Measurements from ENCODE around the gene USP25.

The USP25 gene

DNA sequence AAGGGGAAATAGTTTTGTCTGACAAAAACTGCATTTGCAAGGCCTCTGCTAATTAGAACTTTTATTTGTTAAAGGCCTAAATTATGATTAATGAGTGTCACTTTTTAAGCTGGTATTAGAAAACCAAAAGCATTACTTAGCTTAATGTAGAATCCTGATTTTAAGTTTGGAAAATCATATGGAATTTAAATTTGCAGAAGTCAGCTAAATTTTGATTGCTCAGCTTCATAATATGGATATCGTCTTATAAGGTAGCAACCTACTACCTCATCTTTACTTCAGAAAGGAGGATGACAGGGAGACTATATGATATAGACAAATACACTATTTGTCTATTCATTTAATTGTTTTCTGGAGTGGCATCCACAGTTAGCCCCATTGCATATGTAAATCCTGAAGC, 114.0 kb downstream of the USP25 start:
- Histone ChIP-seq H4K20me1 (ENCODE audit: insufficient read depth, low read length) (no peaks in the 10 kb centered on the region), H3K36me3 (replicated peaks; ENCODE audit: low read depth, low read length) (no peaks in the 10 kb centered on the region), H3K4me2 (ENCODE audit: low read length) (no peak overlapping the region), H3K4me3 (ENCODE audit: low read length) (no peak overlapping the region), H3K27me3 (ENCODE audit: low read depth, low read length) (no peaks in the 10 kb centered on the region), H3K4me1 (ENCODE audit: low read length) (no peaks in the 10 kb centered on the region), H3K27ac (ENCODE audit: low read length) (no peak overlapping the region), H3K9ac (ENCODE audit: low read length) (no peak overlapping the region), H3K79me2 (ENCODE audit: low read length) (no peaks in the 10 kb centered on the region), H3K9me3 (ENCODE audit: insufficient read depth, low read length) (no peaks in the 10 kb centered on the region), H2AFZ (ENCODE audit: low read depth, low read length) (no peak overlapping the region)
- TF ChIP-seq, protein P1, sequence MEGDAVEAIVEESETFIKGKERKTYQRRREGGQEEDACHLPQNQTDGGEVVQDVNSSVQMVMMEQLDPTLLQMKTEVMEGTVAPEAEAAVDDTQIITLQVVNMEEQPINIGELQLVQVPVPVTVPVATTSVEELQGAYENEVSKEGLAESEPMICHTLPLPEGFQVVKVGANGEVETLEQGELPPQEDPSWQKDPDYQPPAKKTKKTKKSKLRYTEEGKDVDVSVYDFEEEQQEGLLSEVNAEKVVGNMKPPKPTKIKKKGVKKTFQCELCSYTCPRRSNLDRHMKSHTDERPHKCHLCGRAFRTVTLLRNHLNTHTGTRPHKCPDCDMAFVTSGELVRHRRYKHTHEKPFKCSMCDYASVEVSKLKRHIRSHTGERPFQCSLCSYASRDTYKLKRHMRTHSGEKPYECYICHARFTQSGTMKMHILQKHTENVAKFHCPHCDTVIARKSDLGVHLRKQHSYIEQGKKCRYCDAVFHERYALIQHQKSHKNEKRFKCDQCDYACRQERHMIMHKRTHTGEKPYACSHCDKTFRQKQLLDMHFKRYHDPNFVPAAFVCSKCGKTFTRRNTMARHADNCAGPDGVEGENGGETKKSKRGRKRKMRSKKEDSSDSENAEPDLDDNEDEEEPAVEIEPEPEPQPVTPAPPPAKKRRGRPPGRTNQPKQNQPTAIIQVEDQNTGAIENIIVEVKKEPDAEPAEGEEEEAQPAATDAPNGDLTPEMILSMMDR (IDR thresholded peaks at IDR 0.05; ENCODE audit: low read depth, low read length), result no peak
- TF ChIP-seq EZH2phosphoT487 (IDR thresholded peaks at IDR 0.05; ENCODE audit: low read depth), result no peak

DNA sequence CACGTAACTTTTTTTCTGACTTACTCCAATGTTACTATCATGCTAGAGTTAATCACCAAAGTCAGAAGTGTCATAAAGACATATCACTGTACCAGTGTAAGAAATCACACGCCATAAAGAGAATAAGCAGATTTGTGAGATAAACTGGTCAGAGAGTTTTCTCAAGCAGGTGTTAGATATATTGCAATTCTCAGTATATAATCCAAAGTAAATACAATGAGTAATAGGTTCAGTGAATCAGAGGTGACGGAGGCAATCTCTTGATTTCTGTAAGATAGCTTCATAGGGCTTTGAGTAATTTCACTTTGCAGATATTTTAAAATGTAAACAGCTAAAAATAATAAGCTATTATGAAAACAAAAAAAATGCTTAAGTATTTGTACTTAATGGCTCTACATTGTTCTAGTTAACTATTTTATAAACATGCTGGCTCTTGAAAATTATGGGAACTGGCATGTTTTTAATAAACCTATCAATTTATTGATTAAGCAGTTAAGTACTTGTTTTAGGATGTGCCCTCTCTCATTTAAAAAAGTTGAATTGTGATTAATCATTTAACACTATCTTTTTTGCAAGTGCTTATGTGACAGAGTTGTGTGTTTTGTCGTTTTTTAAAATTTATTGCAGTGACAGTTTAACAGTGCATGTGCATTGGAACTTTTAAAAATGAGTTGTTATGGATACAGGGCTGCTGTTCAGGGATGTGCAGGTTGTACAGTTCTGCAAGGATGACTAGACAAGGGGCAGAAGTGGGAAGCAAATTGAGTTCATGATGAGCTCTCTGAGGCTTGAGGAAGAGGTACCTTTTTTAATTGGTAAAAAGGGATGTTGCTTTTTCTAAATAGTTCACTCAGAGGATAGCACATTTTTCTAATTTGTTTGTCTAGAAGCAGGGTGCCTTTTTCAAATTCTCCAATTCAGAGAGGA, 119.1 kb downstream of the USP25 start:
- no peaks in the 10 kb centered on the region for H4K20me1 ChIP-seq (ENCODE audit: insufficient read depth, low read length)
- no peaks in the 10 kb centered on the region for H3K79me2 ChIP-seq (ENCODE audit: low read length)
- H3K4me2 ChIP-seq (ENCODE audit: low read length), result no peak overlapping the region
- H2AFZ ChIP-seq (ENCODE audit: low read depth, low read length), result no peak overlapping the region
- H3K27ac ChIP-seq (ENCODE audit: low read length), result no peak overlapping the region
- H3K9me3 ChIP-seq (ENCODE audit: insufficient read depth, low read length), result no peaks in the 10 kb centered on the region
- H3K4me3 ChIP-seq (ENCODE audit: low read length), result no peak overlapping the region
- H3K36me3 ChIP-seq (replicated peaks; ENCODE audit: low read depth, low read length), result no peaks in the 10 kb centered on the region
- H3K27me3 ChIP-seq (ENCODE audit: low read depth, low read length), result no peaks in the 10 kb centered on the region
- H3K4me1 ChIP-seq (ENCODE audit: low read length), result no peaks in the 10 kb centered on the region
- TF ChIP-seq, protein P1 (IDR thresholded peaks at IDR 0.05; ENCODE audit: low read depth, low read length), result no peak
- TF ChIP-seq EZH2phosphoT487 (IDR thresholded peaks at IDR 0.05; ENCODE audit: low read depth), result no peak
- no peak overlapping the region for H3K9ac ChIP-seq (ENCODE audit: low read length)

DNA sequence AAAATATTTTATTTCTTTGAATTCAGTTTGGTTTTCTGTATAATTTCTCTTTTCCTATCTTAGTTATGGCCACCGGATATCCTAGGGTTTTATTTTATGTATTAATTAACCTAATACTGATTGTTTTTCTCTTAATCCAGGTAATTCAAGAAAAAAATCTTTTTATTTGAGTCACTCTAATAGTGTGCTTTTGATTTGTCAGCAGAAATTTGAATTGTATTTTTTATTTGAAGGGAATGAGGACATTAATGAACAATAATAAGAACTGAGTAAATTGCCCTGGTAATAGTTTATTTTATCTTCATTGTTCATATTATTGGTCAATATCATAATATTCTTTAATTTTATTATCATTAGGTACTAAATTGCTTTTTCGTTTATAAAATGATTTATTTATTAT, 120.1 kb downstream of the USP25 start:
- H3K4me1 ChIP-seq (ENCODE audit: low read length), result no peaks in the 10 kb centered on the region
- no peaks in the 10 kb centered on the region for H3K79me2 ChIP-seq (ENCODE audit: low read length)
- no peak overlapping the region for H3K27ac ChIP-seq (ENCODE audit: low read length)
- no peaks in the 10 kb centered on the region for H3K9me3 ChIP-seq (ENCODE audit: insufficient read depth, low read length)
- H3K27me3 ChIP-seq (ENCODE audit: low read depth, low read length), result no peaks in the 10 kb centered on the region
- TF ChIP-seq EZH2phosphoT487 (IDR thresholded peaks at IDR 0.05; ENCODE audit: low read depth), result no peak
- TF ChIP-seq, protein P1 (IDR thresholded peaks at IDR 0.05; ENCODE audit: low read depth, low read length), result no peak
- no peak overlapping the region for H3K9ac ChIP-seq (ENCODE audit: low read length)
- no peaks in the 10 kb centered on the region for H4K20me1 ChIP-seq (ENCODE audit: insufficient read depth, low read length)
- no peaks in the 10 kb centered on the region for H3K36me3 ChIP-seq (replicated peaks; ENCODE audit: low read depth, low read length)
- H3K4me3 ChIP-seq (ENCODE audit: low read length), result no peak overlapping the region
- H2AFZ ChIP-seq (ENCODE audit: low read depth, low read length), result no peak overlapping the region
- H3K4me2 ChIP-seq (ENCODE audit: low read length), result no peak overlapping the region

DNA sequence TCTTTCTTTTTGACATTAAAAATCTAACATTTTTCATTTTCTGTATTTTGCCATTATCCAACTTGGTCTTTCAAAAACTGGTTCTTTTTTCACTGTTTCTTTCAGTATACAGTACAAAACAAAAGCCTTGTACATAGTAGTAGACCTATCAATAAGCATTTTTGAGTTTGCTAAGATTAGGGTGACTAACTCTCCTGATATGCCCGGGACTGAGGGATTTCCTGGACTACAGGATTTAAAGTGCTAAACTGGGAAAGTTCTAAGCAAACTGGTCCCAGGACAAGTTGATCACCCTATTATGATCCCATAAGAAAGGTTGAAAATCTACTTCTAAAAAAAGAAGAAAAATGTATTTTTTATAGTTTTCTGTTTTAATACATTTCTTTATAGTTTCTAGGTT, 120.9 kb downstream of the USP25 start:
- TF ChIP-seq, protein P1 (IDR thresholded peaks at IDR 0.05; ENCODE audit: low read depth, low read length), result no peak
- no peak for TF ChIP-seq EZH2phosphoT487 (IDR thresholded peaks at IDR 0.05; ENCODE audit: low read depth)
- Histone ChIP-seq H2AFZ (ENCODE audit: low read depth, low read length) (no peak overlapping the region), H3K27me3 (ENCODE audit: low read depth, low read length) (no peaks in the 10 kb centered on the region), H3K27ac (ENCODE audit: low read length) (no peak overlapping the region), H3K4me3 (ENCODE audit: low read length) (no peak overlapping the region), H4K20me1 (ENCODE audit: insufficient read depth, low read length) (no peaks in the 10 kb centered on the region), H3K79me2 (ENCODE audit: low read length) (no peaks in the 10 kb centered on the region), H3K4me2 (ENCODE audit: low read length) (no peak overlapping the region), H3K9me3 (ENCODE audit: insufficient read depth, low read length) (no peaks in the 10 kb centered on the region), H3K9ac (ENCODE audit: low read length) (no peak overlapping the region), H3K4me1 (ENCODE audit: low read length) (no peaks in the 10 kb centered on the region), H3K36me3 (replicated peaks; ENCODE audit: low read depth, low read length) (peaks cover 2% of the 10 kb centered on the region)

All from OCI-LY3 (cell line).